Suprapubic skin (tissue), 4 donors: ENCODE results near the gene PCSK5. TPM values are rescaled to one million over a fixed set of nuclear protein-coding genes. Genes with fewer than 3 reads are reported as not detected.

Experiments
- DNase-seq, 2 donors: peaks; one replicate each; pipeline ENCODE4 v3.0.0-alpha.2; 2019; ENCODE audit warnings: low spot score in 2 of 2
- H3K27ac ChIP-seq: fragments of 200-600 bp; sonication (generic); one replicate; pipeline ENCODE4 v1.5.1; 2019
- H3K27me3 ChIP-seq: fragments of 200-600 bp; sonication (generic); one replicate; pipeline ENCODE4 v1.5.1; 2019
- H3K36me3 ChIP-seq: fragments of 200-600 bp; sonication (generic); one replicate; pipeline ENCODE4 v1.5.1; 2019
- H3K4me1 ChIP-seq: fragments of 200-600 bp; sonication (generic); one replicate; pipeline ENCODE4 v1.5.1; 2019
- H3K4me3 ChIP-seq: fragments of 200-600 bp; sonication (generic); one replicate; pipeline ENCODE4 v1.5.1; 2019; ENCODE audit warnings: mild to moderate bottlenecking
- H3K9me3 ChIP-seq: fragments of 200-600 bp; sonication (generic); one replicate; pipeline ENCODE4 v1.5.1; 2019
- EP300 ChIP-seq: sonication (generic); formaldehyde crosslinking; IDR thresholded peaks from one replicate; pipeline ENCODE4 v1.6.1; 2017; ENCODE audit warnings: antibody characterized with exemption
- POLR2A ChIP-seq, 2 donors: fragments of 450-650 bp; IDR thresholded peaks; one replicate each; pipeline ENCODE4 v1.6.1; 2017; ENCODE audit warnings: antibody characterized with exemption in 2 of 2, mild to moderate bottlenecking in 2 of 2, moderate library complexity in 2 of 2
- POLR2AphosphoS5 ChIP-seq, 3 donors: sonication (generic); formaldehyde crosslinking; IDR thresholded peaks; one replicate each; pipeline ENCODE4 v1.6.1; 2017; ENCODE audit warnings: antibody characterized with exemption in 3 of 3
- WGBS: methylation state at CpG from one replicate; pipeline ENCODE4 v1.1.5; 2018; 5-methylcytosine and 5-hydroxymethylcytosine counted together
- total RNA-seq, 4 donors: library from RNA; depleted of rRNA; stranded (reverse); fragments of >200 nt; gene quantifications; one replicate each; pipeline ENCODE4 v1.1.0, GENCODE V29; 2016
- TF ChIP-seq, protein P1 (sequence below), 2 donors: fragments of 200-600 bp in 1 of 2; fragments of 450-650 bp in 1 of 2; sonication (generic) in 1 of 2; IDR thresholded peaks; one replicate each; pipeline ENCODE4 v1.5.1; 2016 to 2019; ENCODE audit warnings: antibody characterized with exemption in 2 of 2, mild to moderate bottlenecking in 1 of 2, moderate library complexity in 1 of 2

PCSK5 gene
- total RNA-seq, 4 donors from 2014 or later = 5.2 to 10.8 (median 7.3) TPM

DNA sequence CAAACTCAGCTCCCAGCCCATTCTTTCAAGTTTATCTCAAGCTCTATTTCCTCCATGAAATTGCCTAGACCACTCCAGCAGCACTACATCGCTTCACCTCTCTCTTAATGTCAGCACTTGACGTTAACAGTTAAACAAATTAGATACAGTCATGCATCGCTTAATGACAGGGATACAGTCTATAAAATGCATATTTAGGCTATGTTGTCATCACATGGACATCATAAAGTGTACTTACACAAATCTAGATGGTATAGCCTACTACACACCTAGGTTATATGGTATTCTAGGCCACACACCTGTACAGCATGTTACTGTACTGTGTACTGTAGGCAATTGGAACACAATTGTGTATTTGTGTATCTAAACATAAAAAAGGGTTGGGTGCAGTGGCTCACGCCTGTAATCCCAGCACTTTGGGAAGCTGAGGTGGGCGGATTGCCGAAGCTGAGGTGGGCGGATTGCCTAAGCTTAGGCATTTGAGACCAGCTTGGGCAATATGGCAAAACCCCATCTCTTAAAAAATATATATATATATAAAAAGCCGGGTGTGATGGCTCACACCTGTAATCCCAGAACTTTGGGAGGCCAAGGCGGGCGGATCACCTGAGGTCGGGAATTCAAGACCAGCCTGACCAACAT lies 13.4 kb upstream of the PCSK5 start:
- 80% methylated on average over 11 of the region's 11 CpGs for WGBS
- H3K4me1 ChIP-seq = no peaks in the 10 kb centered on the region
- DNase-seq = no peak

DNA sequence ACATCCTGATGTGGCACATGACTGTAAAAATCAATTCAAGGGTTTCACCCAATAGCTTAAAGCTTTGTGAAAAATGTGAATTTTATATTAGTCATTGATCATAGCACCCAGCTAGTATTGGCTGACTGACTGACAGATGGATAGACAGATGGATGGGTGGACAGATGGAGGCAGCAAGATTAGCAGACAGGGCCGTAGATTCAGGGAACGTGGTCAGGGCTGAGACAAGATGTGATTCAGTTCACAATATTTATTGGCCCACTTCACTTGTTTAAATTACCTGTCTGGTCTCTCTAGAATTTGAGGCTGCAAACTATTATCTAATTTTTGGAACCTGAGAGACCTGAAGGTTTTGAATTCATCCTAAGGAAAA lies 12.0 kb upstream of the PCSK5 start:
- DNase-seq = no peak
- TF ChIP-seq EP300 (no peak), POLR2A (IDR thresholded peaks at IDR 0.05) (no peak), POLR2AphosphoS5 (IDR thresholded peaks at IDR 0.05) (no peak)
- TF ChIP-seq, protein P1, sequence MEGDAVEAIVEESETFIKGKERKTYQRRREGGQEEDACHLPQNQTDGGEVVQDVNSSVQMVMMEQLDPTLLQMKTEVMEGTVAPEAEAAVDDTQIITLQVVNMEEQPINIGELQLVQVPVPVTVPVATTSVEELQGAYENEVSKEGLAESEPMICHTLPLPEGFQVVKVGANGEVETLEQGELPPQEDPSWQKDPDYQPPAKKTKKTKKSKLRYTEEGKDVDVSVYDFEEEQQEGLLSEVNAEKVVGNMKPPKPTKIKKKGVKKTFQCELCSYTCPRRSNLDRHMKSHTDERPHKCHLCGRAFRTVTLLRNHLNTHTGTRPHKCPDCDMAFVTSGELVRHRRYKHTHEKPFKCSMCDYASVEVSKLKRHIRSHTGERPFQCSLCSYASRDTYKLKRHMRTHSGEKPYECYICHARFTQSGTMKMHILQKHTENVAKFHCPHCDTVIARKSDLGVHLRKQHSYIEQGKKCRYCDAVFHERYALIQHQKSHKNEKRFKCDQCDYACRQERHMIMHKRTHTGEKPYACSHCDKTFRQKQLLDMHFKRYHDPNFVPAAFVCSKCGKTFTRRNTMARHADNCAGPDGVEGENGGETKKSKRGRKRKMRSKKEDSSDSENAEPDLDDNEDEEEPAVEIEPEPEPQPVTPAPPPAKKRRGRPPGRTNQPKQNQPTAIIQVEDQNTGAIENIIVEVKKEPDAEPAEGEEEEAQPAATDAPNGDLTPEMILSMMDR (IDR thresholded peaks at IDR 0.05) = no peak
- no peaks in the 10 kb centered on the region for H3K9me3 ChIP-seq
- H3K36me3 ChIP-seq = no peaks in the 10 kb centered on the region
- no peaks in the 10 kb centered on the region for H3K27me3 ChIP-seq
- no peak overlapping the region for H3K27ac ChIP-seq
- no peaks in the 10 kb centered on the region for H3K4me1 ChIP-seq
- WGBS = 86% methylated on average over 2 of the region's 2 CpGs
- no peak overlapping the region for H3K4me3 ChIP-seq

More for the DNA sequence above, 13.4 kb upstream of the PCSK5 start:
- H3K9me3 ChIP-seq = no peaks in the 10 kb centered on the region
- no peaks in the 10 kb centered on the region for H3K27me3 ChIP-seq
- no peak overlapping the region for H3K27ac ChIP-seq
- H3K36me3 ChIP-seq = no peaks in the 10 kb centered on the region
- TF ChIP-seq POLR2A (IDR thresholded peaks at IDR 0.05) (no peak), POLR2AphosphoS5 (IDR thresholded peaks at IDR 0.05) (no peak), EP300 (no peak)
- TF ChIP-seq, protein P1 (IDR thresholded peaks at IDR 0.05) = no peak
- no peak overlapping the region for H3K4me3 ChIP-seq

DNA sequence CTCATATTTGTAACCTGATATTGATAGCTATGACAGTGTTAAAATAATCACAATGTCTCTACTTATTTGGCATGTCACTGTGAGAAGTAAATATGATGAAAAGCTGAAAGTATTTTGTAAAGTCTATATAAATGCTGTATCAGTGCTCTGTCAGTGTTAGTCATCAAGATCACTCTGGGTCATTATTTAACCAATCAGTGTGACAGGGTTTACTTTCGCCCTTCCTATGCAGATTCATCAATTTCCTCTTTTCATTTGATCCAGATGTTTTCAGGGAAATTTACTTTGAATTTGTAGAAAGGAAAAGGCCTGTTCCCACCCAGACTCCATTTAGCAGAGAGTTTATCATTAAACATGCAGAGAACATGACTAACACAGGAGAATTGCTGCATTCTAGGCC lies 9.9 kb upstream of the PCSK5 start:
- no peak for TF ChIP-seq POLR2AphosphoS5 (IDR thresholded peaks at IDR 0.05)
- no peak for TF ChIP-seq EP300
- TF ChIP-seq, protein P1 (IDR thresholded peaks at IDR 0.05) = no peak
- no peak for TF ChIP-seq POLR2A (IDR thresholded peaks at IDR 0.05)
- no peak overlapping the region for H3K4me3 ChIP-seq
- H3K27ac ChIP-seq = no peak overlapping the region
- H3K4me1 ChIP-seq = no peaks in the 10 kb centered on the region
- no peaks in the 10 kb centered on the region for H3K9me3 ChIP-seq
- 68% methylated on average over 1 of the region's 1 CpG for WGBS
- H3K36me3 ChIP-seq = no peaks in the 10 kb centered on the region
- H3K27me3 ChIP-seq = no peaks in the 10 kb centered on the region
- DNase-seq = no peak

DNA sequence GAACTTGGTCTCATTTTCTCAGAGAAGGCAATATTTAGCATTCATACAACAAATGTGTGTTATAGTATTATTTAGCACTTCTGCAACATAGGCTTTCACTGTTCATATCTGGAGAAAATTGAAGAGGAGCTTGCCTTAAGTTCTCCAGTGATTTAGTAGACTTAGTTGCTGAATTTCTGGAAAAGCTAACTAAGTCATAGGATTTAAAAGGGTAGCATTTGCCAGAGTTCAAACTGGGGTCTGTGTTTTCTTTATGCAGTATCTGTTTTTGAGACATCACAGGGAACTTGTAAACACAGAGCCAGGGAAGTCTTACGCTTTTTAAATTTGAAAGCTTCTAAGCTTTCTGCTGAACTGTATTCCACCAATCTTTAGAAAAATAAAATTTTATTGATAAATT lies 8.7 kb upstream of the PCSK5 start:
- WGBS = 96% methylated on average over 1 of the region's 1 CpG
- no peaks in the 10 kb centered on the region for H3K27me3 ChIP-seq

DNA sequence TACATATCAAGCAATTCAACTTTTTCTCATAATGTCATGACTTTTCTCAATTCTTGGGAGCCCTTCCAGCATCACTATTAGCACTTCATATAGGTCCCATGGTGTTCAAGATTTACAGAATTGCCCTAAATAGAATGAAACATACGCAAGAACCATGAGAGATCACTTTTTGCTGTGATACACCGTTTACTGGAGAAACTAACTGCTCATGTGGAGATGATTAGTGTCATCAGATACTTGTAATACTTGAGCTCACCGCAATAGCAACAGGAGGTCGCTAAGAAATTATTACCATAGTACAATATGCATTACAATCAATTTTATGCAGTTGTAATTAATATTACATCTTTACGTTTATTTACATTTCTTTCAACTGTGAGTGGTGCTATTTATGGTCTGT lies 4.8 kb upstream of the PCSK5 start:
- no peak overlapping the region for H3K4me3 ChIP-seq
- TF ChIP-seq, protein P1 (IDR thresholded peaks at IDR 0.05) = no peak
- TF ChIP-seq POLR2A (IDR thresholded peaks at IDR 0.05) (no peak), EP300 (no peak), POLR2AphosphoS5 (IDR thresholded peaks at IDR 0.05) (no peak)
- no peaks in the 10 kb centered on the region for H3K36me3 ChIP-seq
- H3K27ac ChIP-seq = no peak overlapping the region
- no peak for DNase-seq
- no peaks in the 10 kb centered on the region for H3K9me3 ChIP-seq
- 77% methylated on average over 5 of the region's 5 CpGs for WGBS
- H3K27me3 ChIP-seq = no peaks in the 10 kb centered on the region
- peaks cover 9% of the 10 kb centered on the region for H3K4me1 ChIP-seq

More for the DNA sequence above, 8.7 kb upstream of the PCSK5 start:
- no peak overlapping the region for H3K4me3 ChIP-seq
- H3K27ac ChIP-seq = no peak overlapping the region
- no peaks in the 10 kb centered on the region for H3K9me3 ChIP-seq
- no peak for TF ChIP-seq EP300
- H3K36me3 ChIP-seq = no peaks in the 10 kb centered on the region
- DNase-seq = no peak
- H3K4me1 ChIP-seq = no peaks in the 10 kb centered on the region

DNA sequence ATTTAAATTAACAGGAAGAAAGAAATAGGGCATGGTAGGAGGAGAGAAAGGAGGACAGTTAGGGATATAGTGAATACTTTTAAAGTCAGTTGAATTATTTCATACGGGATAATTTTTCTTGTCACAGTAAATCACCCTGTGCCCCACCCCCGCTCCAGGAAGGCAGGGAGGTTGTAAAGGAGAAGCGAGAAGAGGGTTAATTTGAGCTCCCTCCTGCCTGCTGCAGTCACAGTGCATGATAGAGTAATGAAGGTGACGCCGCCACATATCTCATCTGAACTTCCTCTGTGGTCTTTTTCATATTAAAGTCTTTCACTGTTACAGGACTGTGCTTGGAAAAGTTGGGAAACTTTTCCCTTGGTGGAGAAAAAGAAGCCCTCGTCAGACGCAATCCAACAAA lies 896 bp upstream of the PCSK5 start:
- Histone ChIP-seq H3K4me3 (peak overlapping the region; percentile 74), H3K9me3 (no peaks in the 10 kb centered on the region), H3K36me3 (no peaks in the 10 kb centered on the region), H3K4me1 (peaks cover 32% of the 10 kb centered on the region), H3K27me3 (peaks cover 9% of the 10 kb centered on the region), H3K27ac (peak overlapping the region; percentile 80)
- 3% methylated on average over 7 of the region's 7 CpGs for WGBS
- no peak for TF ChIP-seq EP300
- TF ChIP-seq, protein P1 (IDR thresholded peaks at IDR 0.05) = no peak
- no peak for TF ChIP-seq POLR2AphosphoS5 (IDR thresholded peaks at IDR 0.05)
- no peak for TF ChIP-seq POLR2A (IDR thresholded peaks at IDR 0.05)
- DNase-seq = peak in 1 of 2 donors; percentile 65
